ENCODE measurements around the gene OR52J3.

OR52J3 gene

GRCh38 chr11:5059391-5059790 is 13.1 kb downstream of the OR52J3 start, which contains the start of gene OR52E2:
Gene OR52E2 (minus strand): TSS chr11:5059627. CDS start chr11:5059627, 0 bp downstream.
- Histone ChIP-seq H3K9me3 (ENCODE audit: control extremely low read depth in 1 of 5, control insufficient read depth in 4 of 5, insufficient read depth in 2 of 5, low read depth in 1 of 5, low read length in 4 of 5) (no peaks in the 10 kb centered on the region), H3K27me3 (replicated peaks in 2 of 5; ENCODE audit: control insufficient read depth in 4 of 5, insufficient read depth in 5 of 5, low read length in 4 of 5) (no peaks in the 10 kb centered on the region), H3K4me3 (ENCODE audit: control insufficient read depth in 1 of 7, extremely low read depth in 1 of 7, insufficient read depth in 4 of 7, low read depth in 2 of 7, low read length in 6 of 7) (no peak within 1 kb of the TSS), H3K36me3 (ENCODE audit: control insufficient read depth in 4 of 4, insufficient read depth in 4 of 4, low read length in 3 of 4) (no peaks in the 10 kb centered on the region), H3K27ac (ENCODE audit: insufficient read depth in 1 of 2, low read depth in 1 of 2, low read length in 2 of 2, poor library complexity in 1 of 2, severe bottlenecking in 2 of 2) (no peak within 1 kb of the TSS), H3K4me1 (ENCODE audit: control extremely low read depth in 1 of 4, control insufficient read depth in 4 of 4, insufficient read depth in 4 of 4, low read length in 3 of 4) (no peaks in the 10 kb centered on the region)
- ChIA-PET POLR2A (no interaction called here), CTCF (no interaction called here)
- no peak for DNase-seq
- WGBS (ENCODE audit: insufficient coverage), result 90% methylated on average over 2 of the region's 3 CpGs

- Histone ChIP-seq H3K4me1 (ENCODE audit: control extremely low read depth in 1 of 4, control insufficient read depth in 4 of 4, insufficient read depth in 4 of 4, low read length in 3 of 4) (no peaks in the 10 kb centered on the region), H3K36me3 (ENCODE audit: control insufficient read depth in 4 of 4, insufficient read depth in 4 of 4, low read length in 3 of 4) (no peaks in the 10 kb centered on the region), H3K27me3 (replicated peaks in 2 of 5; ENCODE audit: control insufficient read depth in 4 of 5, insufficient read depth in 5 of 5, low read length in 4 of 5) (no peaks in the 10 kb centered on the region), H3K27ac (ENCODE audit: insufficient read depth in 1 of 2, low read depth in 1 of 2, low read length in 2 of 2, poor library complexity in 1 of 2, severe bottlenecking in 2 of 2) (no peak overlapping the region), H3K4me3 (ENCODE audit: control insufficient read depth in 1 of 7, extremely low read depth in 1 of 7, insufficient read depth in 4 of 7, low read depth in 2 of 7, low read length in 6 of 7) (no peak overlapping the region), H3K9me3 (ENCODE audit: control extremely low read depth in 1 of 5, control insufficient read depth in 4 of 5, insufficient read depth in 2 of 5, low read depth in 1 of 5, low read length in 4 of 5) (no peaks in the 10 kb centered on the region)
- CTCF ChIA-PET, result no interaction called here
- WGBS (ENCODE audit: insufficient coverage), result no CpG with 5 or more reads among the region's 1 CpG
- POLR2A ChIA-PET, result no interaction called here
- no peak for DNase-seq
These were observed 18.7 kb downstream of the OR52J3 start for GRCh38 chr11:5065027-5065426.

DNA sequence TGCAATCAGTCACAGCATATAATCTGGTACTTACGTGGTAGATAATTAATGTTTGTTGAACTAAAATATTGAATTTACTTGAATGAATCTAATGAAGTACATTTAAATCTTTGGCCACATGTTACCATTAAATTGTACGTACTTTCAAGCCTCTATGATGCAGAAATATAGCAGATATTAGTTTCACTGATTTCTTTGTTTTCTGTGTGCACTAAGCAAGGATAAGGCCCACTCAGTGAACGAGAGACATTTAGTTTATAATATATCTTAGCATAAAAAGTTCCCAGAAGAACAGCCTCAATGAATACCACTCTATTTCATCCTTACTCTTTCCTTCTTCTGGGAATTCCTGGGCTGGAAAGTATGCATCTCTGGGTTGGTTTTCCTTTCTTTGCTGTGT is 22.9 kb downstream of the OR52J3 start, which contains the start of gene OR52E1:
OR52E1 (plus strand) TSS at position 301 of the 400 bp plus-strand sequence.
- no peak within 1 kb of the TSS for H3K4me3 ChIP-seq (ENCODE audit: control insufficient read depth in 1 of 7, extremely low read depth in 1 of 7, insufficient read depth in 4 of 7, low read depth in 2 of 7, low read length in 6 of 7)
- no peaks in the 10 kb centered on the region for H3K36me3 ChIP-seq (ENCODE audit: control insufficient read depth in 4 of 4, insufficient read depth in 4 of 4, low read length in 3 of 4)
- H3K27me3 ChIP-seq (replicated peaks in 2 of 5; ENCODE audit: control insufficient read depth in 4 of 5, insufficient read depth in 5 of 5, low read length in 4 of 5), result no peaks in the 10 kb centered on the region
- WGBS (ENCODE audit: insufficient coverage), result no CpG with 5 or more reads among the region's 3 CpGs
- DNase-seq, result no peak
- H3K4me1 ChIP-seq (ENCODE audit: control extremely low read depth in 1 of 4, control insufficient read depth in 4 of 4, insufficient read depth in 4 of 4, low read length in 3 of 4), result no peaks in the 10 kb centered on the region
- no peak within 1 kb of the TSS for H3K27ac ChIP-seq (ENCODE audit: insufficient read depth in 1 of 2, low read depth in 1 of 2, low read length in 2 of 2, poor library complexity in 1 of 2, severe bottlenecking in 2 of 2)
- CTCF ChIA-PET, result no interaction called here
- POLR2A ChIA-PET, result no interaction called here
- no peaks in the 10 kb centered on the region for H3K9me3 ChIP-seq (ENCODE audit: control extremely low read depth in 1 of 5, control insufficient read depth in 4 of 5, insufficient read depth in 2 of 5, low read depth in 1 of 5, low read length in 4 of 5)

- Histone ChIP-seq H3K27me3 (replicated peaks in 2 of 5; ENCODE audit: control insufficient read depth in 4 of 5, insufficient read depth in 5 of 5, low read length in 4 of 5) (no peaks in the 10 kb centered on the region), H3K27ac (ENCODE audit: insufficient read depth in 1 of 2, low read depth in 1 of 2, low read length in 2 of 2, poor library complexity in 1 of 2, severe bottlenecking in 2 of 2) (no peak overlapping the region), H3K36me3 (ENCODE audit: control insufficient read depth in 4 of 4, insufficient read depth in 4 of 4, low read length in 3 of 4) (no peaks in the 10 kb centered on the region), H3K4me3 (ENCODE audit: control insufficient read depth in 1 of 7, extremely low read depth in 1 of 7, insufficient read depth in 4 of 7, low read depth in 2 of 7, low read length in 6 of 7) (no peak overlapping the region), H3K9me3 (ENCODE audit: control extremely low read depth in 1 of 5, control insufficient read depth in 4 of 5, insufficient read depth in 2 of 5, low read depth in 1 of 5, low read length in 4 of 5) (no peaks in the 10 kb centered on the region), H3K4me1 (ENCODE audit: control extremely low read depth in 1 of 4, control insufficient read depth in 4 of 4, insufficient read depth in 4 of 4, low read length in 3 of 4) (no peaks in the 10 kb centered on the region)
- ChIA-PET CTCF (no interaction called here), POLR2A (no interaction called here)
- DNase-seq, result no peak
- 100% methylated on average over 2 of the region's 3 CpGs for WGBS (ENCODE audit: insufficient coverage)
These were observed 25.5 kb downstream of the OR52J3 start for GRCh38 chr11:5071799-5072198.

DNA sequence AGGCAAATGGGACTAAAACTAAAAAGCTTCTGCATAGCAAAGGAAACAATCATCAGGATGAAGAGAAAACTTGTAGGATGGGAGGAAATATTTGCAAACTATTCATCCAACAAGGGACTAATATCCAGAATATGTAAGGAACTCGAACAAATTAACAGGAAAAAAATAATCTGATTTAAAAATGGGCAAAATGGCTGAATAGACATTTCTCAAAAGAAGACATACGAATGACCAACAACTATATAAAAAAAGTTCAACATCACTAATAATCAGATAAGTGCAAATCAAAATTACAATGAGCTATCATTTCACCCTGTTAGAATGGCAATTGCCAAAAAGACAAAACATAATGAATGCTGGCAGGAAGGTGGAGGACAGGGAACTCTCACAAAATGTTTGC is 35.1 kb downstream of the OR52J3 start:
- H3K27me3 ChIP-seq (replicated peaks in 2 of 5; ENCODE audit: control insufficient read depth in 4 of 5, insufficient read depth in 5 of 5, low read length in 4 of 5), result no peaks in the 10 kb centered on the region
- DNase-seq, result no peak
- ChIA-PET POLR2A (no interaction called here), CTCF (no interaction called here)
- WGBS (ENCODE audit: insufficient coverage), result 60% methylated on average over 1 of the region's 2 CpGs
- H3K36me3 ChIP-seq (ENCODE audit: control insufficient read depth in 4 of 4, insufficient read depth in 4 of 4, low read length in 3 of 4), result no peaks in the 10 kb centered on the region
- H3K4me3 ChIP-seq (ENCODE audit: control insufficient read depth in 1 of 7, extremely low read depth in 1 of 7, insufficient read depth in 4 of 7, low read depth in 2 of 7, low read length in 6 of 7), result no peak overlapping the region
- H3K27ac ChIP-seq (ENCODE audit: insufficient read depth in 1 of 2, low read depth in 1 of 2, low read length in 2 of 2, poor library complexity in 1 of 2, severe bottlenecking in 2 of 2), result no peak overlapping the region
- H3K9me3 ChIP-seq (ENCODE audit: control extremely low read depth in 1 of 5, control insufficient read depth in 4 of 5, insufficient read depth in 2 of 5, low read depth in 1 of 5, low read length in 4 of 5), result no peaks in the 10 kb centered on the region
- no peaks in the 10 kb centered on the region for H3K4me1 ChIP-seq (ENCODE audit: control extremely low read depth in 1 of 4, control insufficient read depth in 4 of 4, insufficient read depth in 4 of 4, low read length in 3 of 4)

- Histone ChIP-seq H3K4me1 (ENCODE audit: control extremely low read depth in 1 of 4, control insufficient read depth in 4 of 4, insufficient read depth in 4 of 4, low read length in 3 of 4) (no peaks in the 10 kb centered on the region), H3K27me3 (replicated peaks in 2 of 5; ENCODE audit: control insufficient read depth in 4 of 5, insufficient read depth in 5 of 5, low read length in 4 of 5) (no peaks in the 10 kb centered on the region), H3K27ac (ENCODE audit: insufficient read depth in 1 of 2, low read depth in 1 of 2, low read length in 2 of 2, poor library complexity in 1 of 2, severe bottlenecking in 2 of 2) (no peak overlapping the region), H3K36me3 (ENCODE audit: control insufficient read depth in 4 of 4, insufficient read depth in 4 of 4, low read length in 3 of 4) (no peaks in the 10 kb centered on the region), H3K4me3 (ENCODE audit: control insufficient read depth in 1 of 7, extremely low read depth in 1 of 7, insufficient read depth in 4 of 7, low read depth in 2 of 7, low read length in 6 of 7) (no peak overlapping the region), H3K9me3 (ENCODE audit: control extremely low read depth in 1 of 5, control insufficient read depth in 4 of 5, insufficient read depth in 2 of 5, low read depth in 1 of 5, low read length in 4 of 5) (no peaks in the 10 kb centered on the region)
- ChIA-PET POLR2A (no interaction called here), CTCF (no interaction called here)
- DNase-seq, result no peak
These were observed 37.3 kb downstream of the OR52J3 start for GRCh38 chr11:5083602-5084001.

- H3K4me3 ChIP-seq (ENCODE audit: control insufficient read depth in 1 of 7, extremely low read depth in 1 of 7, insufficient read depth in 4 of 7, low read depth in 2 of 7, low read length in 6 of 7), result no peak overlapping the region
- no peaks in the 10 kb centered on the region for H3K9me3 ChIP-seq (ENCODE audit: control extremely low read depth in 1 of 5, control insufficient read depth in 4 of 5, insufficient read depth in 2 of 5, low read depth in 1 of 5, low read length in 4 of 5)
- no peak for DNase-seq
- no peak overlapping the region for H3K27ac ChIP-seq (ENCODE audit: insufficient read depth in 1 of 2, low read depth in 1 of 2, low read length in 2 of 2, poor library complexity in 1 of 2, severe bottlenecking in 2 of 2)
- no peaks in the 10 kb centered on the region for H3K36me3 ChIP-seq (ENCODE audit: control insufficient read depth in 4 of 4, insufficient read depth in 4 of 4, low read length in 3 of 4)
- H3K4me1 ChIP-seq (ENCODE audit: control extremely low read depth in 1 of 4, control insufficient read depth in 4 of 4, insufficient read depth in 4 of 4, low read length in 3 of 4), result no peaks in the 10 kb centered on the region
- ChIA-PET POLR2A (interaction anchor here (0.6 kb wide), 1 partner anchor 257 kb away, joined by 4 read pairs; no protein-coding TSS in a partner anchor), CTCF (no interaction called here)
- H3K27me3 ChIP-seq (replicated peaks in 2 of 5; ENCODE audit: control insufficient read depth in 4 of 5, insufficient read depth in 5 of 5, low read length in 4 of 5), result no peaks in the 10 kb centered on the region
These were observed 42.2 kb downstream of the OR52J3 start for GRCh38 chr11:5088556-5088955.

All from common myeloid progenitor, CD34-positive (primary cell).